Neural crest cell (in vitro differentiated cells): Measurements from ENCODE around the gene SLC47A2. TPM values are rescaled to one million over a fixed set of nuclear protein-coding genes. Genes with fewer than 3 reads are reported as not detected.

Experiments
- DNase-seq: peaks from one replicate; pipeline ENCODE4 v3.0.0; 2021; ENCODE audit warnings: low read depth, mixed read lengths, low spot score
- H3K27ac Mint-ChIP-seq: one replicate; pipeline ENCODE4 v1.8.0; 2021; ENCODE audit warnings: mild to moderate bottlenecking, mixed read lengths; ENCODE audit not compliant: unreplicated experiment
- H3K27me3 Mint-ChIP-seq: 2 replicates; pipeline ENCODE4 v1.8.0; 2021; ENCODE audit warnings: low read depth, mild to moderate bottlenecking, mixed read lengths
- H3K36me3 Mint-ChIP-seq: 2 replicates; pipeline ENCODE4 v1.8.0; 2021; ENCODE audit warnings: low read depth, mild to moderate bottlenecking, mixed read lengths
- H3K4me1 Mint-ChIP-seq: 2 replicates; pipeline ENCODE4 v1.8.0; 2021; ENCODE audit warnings: mixed read lengths
- H3K4me3 Mint-ChIP-seq: one replicate; pipeline ENCODE4 v1.8.0; 2021; ENCODE audit warnings: mild to moderate bottlenecking, mixed read lengths
- H3K9me3 Mint-ChIP-seq: 2 replicates; pipeline ENCODE4 v1.8.0; 2021; ENCODE audit warnings: mixed read lengths
- CTCF ChIP-seq: fragments of 200-600 bp; sonication (generic); conservative IDR thresholded peaks from 2 replicates; pipeline ENCODE4 v1.5.0; 2021; ENCODE audit warnings: antibody characterized with exemption, mild to moderate bottlenecking
- total RNA-seq: library from RNA; stranded (reverse); gene quantifications from 2 replicates; pipeline ENCODE4 v1.2.1, GENCODE V29; 2021

The SLC47A2 gene
- total RNA-seq, 1 donor from 2014 or later = not detected

GRCh38 chr17:19748807-19749193 is 32.4 kb upstream of the SLC47A2 start:
- H3K4me1 Mint-ChIP-seq = peaks cover 4% of the 10 kb centered on the region
- no peak for DNase-seq
- no peaks in the 10 kb centered on the region for H3K27me3 Mint-ChIP-seq
- H3K36me3 Mint-ChIP-seq = no peaks in the 10 kb centered on the region
- no peak for TF ChIP-seq CTCF
- H3K27ac Mint-ChIP-seq = no peak overlapping the region
- no peak overlapping the region for H3K4me3 Mint-ChIP-seq
- no peaks in the 10 kb centered on the region for H3K9me3 Mint-ChIP-seq

GRCh38 chr17:19747829-19748806 is 31.7 kb upstream of the SLC47A2 start, which contains the start of gene ALDH3A1:
TSS of gene ALDH3A1 (minus strand) at chr17:19748298. CDS start at chr17:19745129, 3,169 bp downstream.
- H3K4me1 Mint-ChIP-seq = peaks cover 4% of the 10 kb centered on the region
- H3K4me3 Mint-ChIP-seq = no peak within 1 kb of the TSS
- H3K9me3 Mint-ChIP-seq = no peaks in the 10 kb centered on the region
- H3K36me3 Mint-ChIP-seq = no peaks in the 10 kb centered on the region
- TF ChIP-seq CTCF = no peak
- no peak within 1 kb of the TSS for H3K27ac Mint-ChIP-seq
- H3K27me3 Mint-ChIP-seq = no peaks in the 10 kb centered on the region
- DNase-seq = no peak

- Mint-ChIP-seq H3K36me3 (no peaks in the 10 kb centered on the region), H3K27me3 (no peaks in the 10 kb centered on the region), H3K4me1 (peaks cover 4% of the 10 kb centered on the region), H3K9me3 (no peaks in the 10 kb centered on the region), H3K27ac (no peak overlapping the region), H3K4me3 (no peak overlapping the region)
- no peak for TF ChIP-seq CTCF
- DNase-seq = no peak
Measured at GRCh38 chr17:19747159-19747719, 30.9 kb upstream of the SLC47A2 start.

- Mint-ChIP-seq H3K4me3 (no peak overlapping the region), H3K4me1 (peaks cover 4% of the 10 kb centered on the region), H3K27ac (no peak overlapping the region), H3K9me3 (no peaks in the 10 kb centered on the region), H3K36me3 (no peaks in the 10 kb centered on the region), H3K27me3 (no peaks in the 10 kb centered on the region)
- DNase-seq = no peak
- TF ChIP-seq CTCF = no peak
Measured at GRCh38 chr17:19746517-19746916, 30.1 kb upstream of the SLC47A2 start.

- Mint-ChIP-seq H3K9me3 (no peaks in the 10 kb centered on the region), H3K27me3 (no peaks in the 10 kb centered on the region), H3K36me3 (no peaks in the 10 kb centered on the region), H3K27ac (no peak overlapping the region), H3K4me3 (peak overlapping the region; percentile 44), H3K4me1 (peaks cover 4% of the 10 kb centered on the region)
- peak; percentile 92 for TF ChIP-seq CTCF
- DNase-seq = peak; percentile 99
Measured at GRCh38 chr17:19744922-19745757, 28.8 kb upstream of the SLC47A2 start.
